ENCODE data around the gene SCAF1.

The SCAF1 gene

GRCh38 chr19:49641688-49642491, at the start of gene SCAF1:
Gene SCAF1 (plus strand): TSS chr19:49642209. CDS start chr19:49645027, 2,818 bp downstream.
- peak; percentile 98 for DNase-seq

- no peak for DNase-seq
These were observed 49.4 kb upstream of the SCAF1 start for GRCh38 chr19:49592486-49593232.

GRCh38 chr19:49593233-49594113, 48.5 kb upstream of the SCAF1 start:
- DNase-seq, result peak; percentile 93

- DNase-seq, result no peak
These were observed 47.6 kb upstream of the SCAF1 start for GRCh38 chr19:49594157-49594992.

- no peak for DNase-seq
These were observed 46.8 kb upstream of the SCAF1 start for GRCh38 chr19:49594993-49595818.

- DNase-seq, result no peak
These were observed 46.1 kb upstream of the SCAF1 start for GRCh38 chr19:49595819-49596404.

- DNase-seq, result no peak
These were observed 45.6 kb upstream of the SCAF1 start for GRCh38 chr19:49596407-49596806.

- no peak for DNase-seq
These were observed 44.9 kb upstream of the SCAF1 start for GRCh38 chr19:49596954-49597702.

GRCh38 chr19:49597703-49597974, 44.4 kb upstream of the SCAF1 start:
- DNase-seq, result no peak

GRCh38 chr19:49599378-49600295, 42.4 kb upstream of the SCAF1 start:
- DNase-seq, result no peak

- no peak for DNase-seq
These were observed 40.4 kb upstream of the SCAF1 start for GRCh38 chr19:49601482-49602038.

- DNase-seq, result no peak
These were observed 39.2 kb upstream of the SCAF1 start for GRCh38 chr19:49602806-49603205.

- no peak for DNase-seq
These were observed 36.4 kb upstream of the SCAF1 start for GRCh38 chr19:49605605-49606004.

- no peak for DNase-seq
These were observed 32.4 kb upstream of the SCAF1 start for GRCh38 chr19:49609499-49610092.

GRCh38 chr19:49613374-49613773, 28.6 kb upstream of the SCAF1 start:
- DNase-seq, result no peak

- no peak for DNase-seq
These were observed 27.7 kb upstream of the SCAF1 start for GRCh38 chr19:49614096-49614833.

- no peak for DNase-seq
These were observed 26.1 kb upstream of the SCAF1 start for GRCh38 chr19:49615861-49616260.

- DNase-seq, result no peak
These were observed 25.5 kb upstream of the SCAF1 start for GRCh38 chr19:49616532-49616931.
